GM12801 (cell line): ENCODE results near the gene IL19.

Experiments used
- TF ChIP-seq, protein P1 (sequence below): IDR thresholded peaks from one replicate; pipeline ENCODE4 v1.5.1; 2011; ENCODE audit warnings: control low read depth; ENCODE audit not compliant: insufficient read length; ENCODE audit errors: extremely low read depth

IL19 gene

DNA sequence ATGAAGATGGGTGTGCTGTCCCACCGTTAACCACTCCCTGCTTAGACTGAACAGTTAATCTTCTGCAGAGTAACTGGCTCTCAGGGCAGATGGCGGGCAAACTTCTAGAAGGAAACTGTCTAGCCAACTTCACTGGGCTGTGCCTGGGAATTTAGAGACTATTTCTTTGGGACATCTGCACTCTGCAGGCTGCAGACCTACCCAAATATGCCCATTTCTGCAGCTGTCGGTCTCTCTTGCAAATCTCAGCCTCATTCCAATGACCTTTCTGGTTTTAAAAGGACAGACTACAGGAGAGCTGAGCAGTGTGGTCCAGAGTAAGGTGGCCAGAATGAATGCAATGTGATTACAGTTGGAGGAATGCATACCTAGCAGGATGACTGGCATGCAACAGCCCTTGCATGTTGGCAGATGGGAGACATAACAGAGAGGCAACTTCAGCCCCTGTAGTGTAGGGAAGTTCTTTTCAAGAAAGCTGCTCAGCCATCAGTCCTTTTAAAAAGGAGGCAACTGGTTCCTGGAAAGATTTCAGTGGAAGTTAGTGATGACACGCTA is 68.5 kb downstream of the IL19 start:
- TF ChIP-seq, protein P1, sequence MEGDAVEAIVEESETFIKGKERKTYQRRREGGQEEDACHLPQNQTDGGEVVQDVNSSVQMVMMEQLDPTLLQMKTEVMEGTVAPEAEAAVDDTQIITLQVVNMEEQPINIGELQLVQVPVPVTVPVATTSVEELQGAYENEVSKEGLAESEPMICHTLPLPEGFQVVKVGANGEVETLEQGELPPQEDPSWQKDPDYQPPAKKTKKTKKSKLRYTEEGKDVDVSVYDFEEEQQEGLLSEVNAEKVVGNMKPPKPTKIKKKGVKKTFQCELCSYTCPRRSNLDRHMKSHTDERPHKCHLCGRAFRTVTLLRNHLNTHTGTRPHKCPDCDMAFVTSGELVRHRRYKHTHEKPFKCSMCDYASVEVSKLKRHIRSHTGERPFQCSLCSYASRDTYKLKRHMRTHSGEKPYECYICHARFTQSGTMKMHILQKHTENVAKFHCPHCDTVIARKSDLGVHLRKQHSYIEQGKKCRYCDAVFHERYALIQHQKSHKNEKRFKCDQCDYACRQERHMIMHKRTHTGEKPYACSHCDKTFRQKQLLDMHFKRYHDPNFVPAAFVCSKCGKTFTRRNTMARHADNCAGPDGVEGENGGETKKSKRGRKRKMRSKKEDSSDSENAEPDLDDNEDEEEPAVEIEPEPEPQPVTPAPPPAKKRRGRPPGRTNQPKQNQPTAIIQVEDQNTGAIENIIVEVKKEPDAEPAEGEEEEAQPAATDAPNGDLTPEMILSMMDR, result no peak

GRCh38 chr1:206839857-206840256 is 69.3 kb downstream of the IL19 start:
- TF ChIP-seq, protein P1, result no peak

DNA sequence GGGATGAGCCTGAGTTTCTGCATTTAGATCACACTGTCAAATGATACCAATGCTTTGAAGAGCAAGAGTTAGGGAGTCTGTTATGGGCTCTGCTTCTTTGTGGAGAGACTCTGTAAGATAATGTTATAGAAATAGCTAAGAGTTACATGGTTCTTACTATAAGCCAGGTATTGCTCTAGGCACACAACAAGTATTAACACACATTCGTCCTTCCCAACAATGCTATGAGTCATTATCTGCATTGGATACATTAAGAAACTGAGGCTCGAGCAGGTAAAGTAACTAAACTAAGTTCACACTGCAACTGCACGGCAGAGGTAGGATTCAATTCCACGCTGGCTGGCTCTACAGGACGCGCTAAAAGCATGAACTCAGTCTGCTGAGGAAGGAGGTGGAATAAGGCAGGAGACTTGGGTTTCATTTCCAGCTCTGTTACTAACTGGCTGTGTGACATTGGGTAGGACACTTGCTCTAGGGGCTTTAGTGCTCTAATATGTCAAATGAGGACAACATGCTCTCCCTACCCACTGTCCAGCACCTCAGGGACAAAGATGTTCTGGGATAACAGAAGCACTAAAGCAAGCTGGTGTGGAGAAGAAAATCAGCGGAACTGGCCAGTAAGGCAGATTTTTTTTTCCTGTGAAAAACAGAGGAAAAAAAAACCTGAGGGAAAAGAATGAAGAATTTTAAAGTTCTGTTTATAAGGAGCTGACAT is 71.2 kb downstream of the IL19 start:
- TF ChIP-seq, protein P1, result no peak

- TF ChIP-seq, protein P1, result no peak
Measured at GRCh38 chr1:206842854-206843253, 72.3 kb downstream of the IL19 start.

GRCh38 chr1:206843626-206844025 is 73.1 kb downstream of the IL19 start:
- TF ChIP-seq, protein P1, result no peak

GRCh38 chr1:206846487-206846886 is 75.9 kb downstream of the IL19 start:
- TF ChIP-seq, protein P1, result no peak

GRCh38 chr1:206847337-206847834 is 76.8 kb downstream of the IL19 start:
- TF ChIP-seq, protein P1, result no peak
